HEK293 (cell line): ENCODE results near the gene TTLL11.

Experiments
- CTCF ChIA-PET: fragments of 350-600 bp; formaldehyde crosslinking; extraction: SDS; loops from one replicate; lab custom pipeline; 2021; ENCODE audit warnings: antibody characterized with exemption; lab: Yijun Ruan, JAX
- POLR2A ChIA-PET: fragments of 300-600 bp; formaldehyde crosslinking; extraction: SDS; loops from one replicate; lab custom pipeline; 2020; ENCODE audit warnings: antibody characterized with exemption, inconsistent platforms; lab: Yijun Ruan, JAX
- H3K27ac ChIP-seq: fragments of 200-500 bp; sonication (Bioruptor generic); 2 replicates; pipeline ENCODE4 v1.5.1; 2014; ENCODE audit warnings: low read depth, low read length, control low read depth, inconsistent platforms; ENCODE audit errors: extremely low read depth
- H3K36me3 ChIP-seq, 2 experiments: fragments of 200-500 bp in 1 of 2; sonication (Bioruptor generic) in 1 of 2; 1 replicate in 1 of 2; 2 replicates in 1 of 2; pipeline ENCODE4 v1.5.1; 2014 to 2017; ENCODE audit warnings: inconsistent platforms in 2 of 2, low read length in 2 of 2; ENCODE audit not compliant: control insufficient read depth in 2 of 2, insufficient read depth in 1 of 2
- H3K4me1 ChIP-seq: fragments of 200-500 bp; sonication (Bioruptor generic); 2 replicates; pipeline ENCODE4 v1.5.1; 2014; ENCODE audit warnings: mild to moderate bottlenecking, low read length, inconsistent platforms; ENCODE audit not compliant: control insufficient read depth, insufficient read depth
- H3K4me3 ChIP-seq: 2 replicates; pipeline ENCODE4 v1.5.1; 2011; ENCODE audit warnings: low read depth, mild to moderate bottlenecking, control low read depth, low read length, moderate library complexity
- H3K9me3 ChIP-seq: fragments of 200-500 bp; sonication (Bioruptor generic); 2 replicates; pipeline ENCODE4 v1.5.1; 2014; ENCODE audit warnings: low read depth, low read length, inconsistent platforms; ENCODE audit not compliant: control insufficient read depth, insufficient read depth
- EGR2 ChIP-seq: fragments of 450-650 bp; formaldehyde crosslinking; IDR thresholded peaks from 2 replicates; pipeline ENCODE4 v1.5.1; 2016; ENCODE audit warnings: low read depth, missing biosample characterization, missing genetic modification characterization
- IKZF3 ChIP-seq: fragments of 450-650 bp; IDR thresholded peaks from 2 replicates; pipeline ENCODE4 v1.5.0; 2018; ENCODE audit warnings: missing biosample characterization, mild to moderate bottlenecking, missing genetic modification characterization, moderate library complexity
- KLF9 ChIP-seq: fragments of 450-650 bp; formaldehyde crosslinking; IDR thresholded peaks from 2 replicates; pipeline ENCODE4 v1.5.1; 2016; ENCODE audit warnings: missing biosample characterization, missing genetic modification characterization, low read depth
- SP7 ChIP-seq: fragments of 450-650 bp; formaldehyde crosslinking; IDR thresholded peaks from 2 replicates; pipeline ENCODE4 v1.5.1; 2016; ENCODE audit warnings: missing biosample characterization, missing genetic modification characterization
- ZNF112 ChIP-seq: fragments of 450-650 bp; formaldehyde crosslinking; IDR thresholded peaks from 2 replicates; pipeline ENCODE4 v1.5.0; 2017; ENCODE audit warnings: missing biosample characterization, missing genetic modification characterization
- ZNF121 ChIP-seq: fragments of 450-650 bp; formaldehyde crosslinking; IDR thresholded peaks from 2 replicates; pipeline ENCODE4 v1.5.1; 2016; ENCODE audit warnings: missing biosample characterization, missing genetic modification characterization
- ZNF132 ChIP-seq: fragments of 450-650 bp; formaldehyde crosslinking; IDR thresholded peaks from 2 replicates; pipeline ENCODE4 v1.5.1; 2017; ENCODE audit warnings: missing biosample characterization, missing genetic modification characterization, borderline replicate concordance
- ZNF211 ChIP-seq: fragments of 450-650 bp; formaldehyde crosslinking; IDR thresholded peaks from 2 replicates; pipeline ENCODE4 v1.5.1; 2016; ENCODE audit warnings: low read depth, missing biosample characterization, missing genetic modification characterization
- ZNF302 ChIP-seq: fragments of 450-650 bp; formaldehyde crosslinking; IDR thresholded peaks from 2 replicates; pipeline ENCODE4 v1.5.1; 2016; ENCODE audit warnings: missing biosample characterization, missing genetic modification characterization, low read depth
- ZNF621 ChIP-seq: fragments of 450-650 bp; formaldehyde crosslinking; IDR thresholded peaks from 2 replicates; pipeline ENCODE4 v1.5.1; 2017; ENCODE audit warnings: missing biosample characterization, missing genetic modification characterization
- ZNF660 ChIP-seq: fragments of 450-650 bp; IDR thresholded peaks from 2 replicates; pipeline ENCODE4 v1.5.1; 2018; ENCODE audit warnings: missing biosample characterization, mild to moderate bottlenecking, missing genetic modification characterization
- ZNF777 ChIP-seq: fragments of 450-650 bp; formaldehyde crosslinking; IDR thresholded peaks from 2 replicates; pipeline ENCODE4 v1.5.1; 2017; ENCODE audit warnings: missing biosample characterization, missing genetic modification characterization, borderline replicate concordance
- TF ChIP-seq, protein P1 (sequence below): fragments of 450-650 bp; formaldehyde crosslinking; IDR thresholded peaks from 2 replicates; pipeline ENCODE4 v1.5.1; 2016; ENCODE audit warnings: missing biosample characterization, missing genetic modification characterization
- TF ChIP-seq, protein P2 (sequence below): fragments of 450-650 bp; formaldehyde crosslinking; IDR thresholded peaks from 2 replicates; pipeline ENCODE4 v1.5.1; 2016; ENCODE audit warnings: missing biosample characterization, missing genetic modification characterization, borderline replicate concordance
- TF ChIP-seq, protein P3 (sequence below): fragments of 450-650 bp; formaldehyde crosslinking; IDR thresholded peaks from 2 replicates; pipeline ENCODE4 v1.5.1; 2016; ENCODE audit warnings: missing biosample characterization, missing genetic modification characterization
- TF ChIP-seq, protein P4 (sequence below): fragments of 450-650 bp; formaldehyde crosslinking; IDR thresholded peaks from 2 replicates; pipeline ENCODE4 v1.5.1; 2017; ENCODE audit warnings: missing biosample characterization, missing genetic modification characterization
- TF ChIP-seq, protein P5 (sequence below): fragments of 450-650 bp; formaldehyde crosslinking; IDR thresholded peaks from 2 replicates; pipeline ENCODE4 v1.5.1; 2017; ENCODE audit warnings: missing biosample characterization, missing genetic modification characterization

Gene TTLL11

DNA sequence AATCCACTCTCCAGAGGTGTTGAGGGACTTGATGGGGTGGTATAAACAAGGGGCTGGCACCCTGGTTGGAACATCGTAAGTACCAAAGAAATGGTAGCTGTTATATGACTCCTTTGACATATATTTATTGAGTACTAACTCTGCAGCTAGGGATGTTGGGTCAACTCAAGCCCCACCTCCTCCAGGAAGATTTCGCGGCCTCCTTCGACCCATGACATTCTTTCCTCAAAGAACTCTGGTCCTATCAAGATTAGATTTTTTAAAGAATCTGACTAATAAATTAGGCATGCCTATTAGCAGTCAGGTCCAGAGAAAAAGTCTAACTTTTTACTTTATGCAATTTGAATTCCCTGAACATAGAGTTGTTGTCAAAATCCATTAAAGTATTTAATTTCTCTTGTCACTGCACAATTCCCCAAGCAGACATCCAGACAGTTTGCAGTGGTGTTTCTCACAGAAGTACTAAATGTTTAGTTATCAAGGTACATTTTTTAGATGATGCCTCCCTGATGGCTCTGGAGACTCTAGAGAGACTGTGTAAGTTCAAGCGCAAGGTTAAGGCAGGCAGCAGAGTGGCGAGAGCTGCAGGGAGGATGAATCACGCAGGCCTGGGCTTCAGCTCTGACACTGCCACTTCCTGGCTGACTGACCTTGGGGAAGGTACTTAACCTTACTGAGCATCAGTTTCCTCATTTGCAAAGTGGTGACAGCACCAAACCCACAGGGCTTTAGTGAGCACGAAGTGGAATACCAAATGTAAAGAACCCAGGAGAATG, 209.6 kb downstream of the TTLL11 start:
- CTCF ChIA-PET, result no interaction called here
- Histone ChIP-seq H3K36me3 (no peaks in the 10 kb centered on the region), H3K4me1 (no peaks in the 10 kb centered on the region; the same call in 1 of the 2 replicates), H3K4me3 (no peak overlapping the region), H3K9me3 (no peaks in the 10 kb centered on the region), H3K27ac (no peak overlapping the region)
- TF ChIP-seq ZNF660 (tag by site-specific recombination) (no peak), ZNF621 (tag by site-specific recombination) (no peak)
- POLR2A ChIA-PET, result no interaction called here

DNA sequence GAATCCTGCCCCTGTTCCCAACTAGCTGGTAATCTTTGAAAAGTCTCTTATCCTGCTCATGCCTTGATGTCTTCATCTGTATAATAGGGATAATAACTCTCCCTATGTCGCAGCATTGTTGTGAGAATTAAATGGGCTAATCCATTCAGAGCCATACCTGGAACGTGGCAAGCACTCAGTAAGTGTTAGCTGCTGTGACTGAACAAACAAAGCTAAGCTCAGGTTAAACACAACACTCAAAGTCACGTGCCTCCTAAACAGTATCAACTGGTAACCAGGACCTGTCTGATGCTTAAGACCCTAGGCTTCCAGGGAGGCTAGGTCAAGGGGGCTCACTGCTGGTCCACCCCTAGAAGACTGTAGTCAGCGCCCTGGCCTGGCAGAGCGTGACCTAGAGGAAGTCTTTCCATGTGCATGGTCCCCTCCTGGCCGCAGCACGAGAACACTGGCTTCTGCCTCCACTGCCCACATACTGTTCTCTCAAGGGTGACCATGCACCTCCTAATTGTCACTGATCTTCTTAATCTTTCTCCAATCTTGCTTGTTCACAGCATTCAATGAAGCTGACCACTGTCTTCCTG, 211.1 kb downstream of the TTLL11 start:
- no peaks in the 10 kb centered on the region for H3K4me1 ChIP-seq
- CTCF ChIA-PET, result no interaction called here
- POLR2A ChIA-PET, result no interaction called here

More for the DNA sequence above, 211.1 kb downstream of the TTLL11 start:
- Histone ChIP-seq H3K9me3 (no peaks in the 10 kb centered on the region), H3K4me3 (no peak overlapping the region), H3K27ac (no peak overlapping the region), H3K36me3 (no peaks in the 10 kb centered on the region)
- no peak for TF ChIP-seq ZNF211 (tag by site-specific recombination)
- TF ChIP-seq ZNF302 (tag by site-specific recombination), result no peak
- TF ChIP-seq EGR2, result no peak
- no peak for TF ChIP-seq ZNF132 (tag by site-specific recombination)
- no peak for TF ChIP-seq ZNF121 (tag by site-specific recombination)
- TF ChIP-seq ZNF777 (tag by site-specific recombination), result no peak
- TF ChIP-seq SP7 (tag by site-specific recombination), result no peak
- TF ChIP-seq ZNF112, result no peak
- no peak for TF ChIP-seq KLF9 (tag by site-specific recombination)
- no peak for TF ChIP-seq IKZF3 (tag by site-specific recombination)
- TF ChIP-seq, protein P1, sequence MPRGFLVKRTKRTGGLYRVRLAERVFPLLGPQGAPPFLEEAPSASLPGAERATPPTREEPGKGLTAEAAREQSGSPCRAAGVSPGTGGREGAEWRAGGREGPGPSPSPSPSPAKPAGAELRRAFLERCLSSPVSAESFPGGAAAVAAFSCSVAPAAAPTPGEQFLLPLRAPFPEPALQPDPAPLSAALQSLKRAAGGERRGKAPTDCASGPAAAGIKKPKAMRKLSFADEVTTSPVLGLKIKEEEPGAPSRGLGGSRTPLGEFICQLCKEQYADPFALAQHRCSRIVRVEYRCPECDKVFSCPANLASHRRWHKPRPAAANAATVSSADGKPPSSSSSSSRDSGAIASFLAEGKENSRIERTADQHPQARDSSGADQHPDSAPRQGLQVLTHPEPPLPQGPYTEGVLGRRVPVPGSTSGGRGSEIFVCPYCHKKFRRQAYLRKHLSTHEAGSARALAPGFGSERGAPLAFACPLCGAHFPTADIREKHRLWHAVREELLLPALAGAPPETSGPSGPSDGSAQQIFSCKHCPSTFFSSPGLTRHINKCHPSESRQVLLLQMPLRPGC (tag by site-specific recombination), result no peak
- TF ChIP-seq, protein P2, sequence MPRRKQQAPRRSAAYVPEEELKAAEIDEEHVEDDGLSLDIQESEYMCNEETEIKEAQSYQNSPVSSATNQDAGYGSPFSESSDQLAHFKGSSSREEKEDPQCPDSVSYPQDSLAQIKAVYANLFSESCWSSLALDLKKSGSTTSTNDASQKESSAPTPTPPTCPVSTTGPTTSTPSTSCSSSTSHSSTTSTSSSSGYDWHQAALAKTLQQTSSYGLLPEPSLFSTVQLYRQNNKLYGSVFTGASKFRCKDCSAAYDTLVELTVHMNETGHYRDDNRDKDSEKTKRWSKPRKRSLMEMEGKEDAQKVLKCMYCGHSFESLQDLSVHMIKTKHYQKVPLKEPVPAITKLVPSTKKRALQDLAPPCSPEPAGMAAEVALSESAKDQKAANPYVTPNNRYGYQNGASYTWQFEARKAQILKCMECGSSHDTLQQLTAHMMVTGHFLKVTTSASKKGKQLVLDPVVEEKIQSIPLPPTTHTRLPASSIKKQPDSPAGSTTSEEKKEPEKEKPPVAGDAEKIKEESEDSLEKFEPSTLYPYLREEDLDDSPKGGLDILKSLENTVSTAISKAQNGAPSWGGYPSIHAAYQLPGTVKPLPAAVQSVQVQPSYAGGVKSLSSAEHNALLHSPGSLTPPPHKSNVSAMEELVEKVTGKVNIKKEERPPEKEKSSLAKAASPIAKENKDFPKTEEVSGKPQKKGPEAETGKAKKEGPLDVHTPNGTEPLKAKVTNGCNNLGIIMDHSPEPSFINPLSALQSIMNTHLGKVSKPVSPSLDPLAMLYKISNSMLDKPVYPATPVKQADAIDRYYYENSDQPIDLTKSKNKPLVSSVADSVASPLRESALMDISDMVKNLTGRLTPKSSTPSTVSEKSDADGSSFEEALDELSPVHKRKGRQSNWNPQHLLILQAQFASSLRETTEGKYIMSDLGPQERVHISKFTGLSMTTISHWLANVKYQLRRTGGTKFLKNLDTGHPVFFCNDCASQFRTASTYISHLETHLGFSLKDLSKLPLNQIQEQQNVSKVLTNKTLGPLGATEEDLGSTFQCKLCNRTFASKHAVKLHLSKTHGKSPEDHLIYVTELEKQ (tag by site-specific recombination), result no peak
- TF ChIP-seq, protein P3, sequence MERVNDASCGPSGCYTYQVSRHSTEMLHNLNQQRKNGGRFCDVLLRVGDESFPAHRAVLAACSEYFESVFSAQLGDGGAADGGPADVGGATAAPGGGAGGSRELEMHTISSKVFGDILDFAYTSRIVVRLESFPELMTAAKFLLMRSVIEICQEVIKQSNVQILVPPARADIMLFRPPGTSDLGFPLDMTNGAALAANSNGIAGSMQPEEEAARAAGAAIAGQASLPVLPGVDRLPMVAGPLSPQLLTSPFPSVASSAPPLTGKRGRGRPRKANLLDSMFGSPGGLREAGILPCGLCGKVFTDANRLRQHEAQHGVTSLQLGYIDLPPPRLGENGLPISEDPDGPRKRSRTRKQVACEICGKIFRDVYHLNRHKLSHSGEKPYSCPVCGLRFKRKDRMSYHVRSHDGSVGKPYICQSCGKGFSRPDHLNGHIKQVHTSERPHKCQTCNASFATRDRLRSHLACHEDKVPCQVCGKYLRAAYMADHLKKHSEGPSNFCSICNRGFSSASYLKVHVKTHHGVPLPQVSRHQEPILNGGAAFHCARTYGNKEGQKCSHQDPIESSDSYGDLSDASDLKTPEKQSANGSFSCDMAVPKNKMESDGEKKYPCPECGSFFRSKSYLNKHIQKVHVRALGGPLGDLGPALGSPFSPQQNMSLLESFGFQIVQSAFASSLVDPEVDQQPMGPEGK (tag by site-specific recombination), result no peak
- TF ChIP-seq, protein P4, sequence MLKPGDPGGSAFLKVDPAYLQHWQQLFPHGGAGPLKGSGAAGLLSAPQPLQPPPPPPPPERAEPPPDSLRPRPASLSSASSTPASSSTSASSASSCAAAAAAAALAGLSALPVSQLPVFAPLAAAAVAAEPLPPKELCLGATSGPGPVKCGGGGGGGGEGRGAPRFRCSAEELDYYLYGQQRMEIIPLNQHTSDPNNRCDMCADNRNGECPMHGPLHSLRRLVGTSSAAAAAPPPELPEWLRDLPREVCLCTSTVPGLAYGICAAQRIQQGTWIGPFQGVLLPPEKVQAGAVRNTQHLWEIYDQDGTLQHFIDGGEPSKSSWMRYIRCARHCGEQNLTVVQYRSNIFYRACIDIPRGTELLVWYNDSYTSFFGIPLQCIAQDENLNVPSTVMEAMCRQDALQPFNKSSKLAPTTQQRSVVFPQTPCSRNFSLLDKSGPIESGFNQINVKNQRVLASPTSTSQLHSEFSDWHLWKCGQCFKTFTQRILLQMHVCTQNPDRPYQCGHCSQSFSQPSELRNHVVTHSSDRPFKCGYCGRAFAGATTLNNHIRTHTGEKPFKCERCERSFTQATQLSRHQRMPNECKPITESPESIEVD (tag by site-specific recombination), result no peak
- TF ChIP-seq, protein P5, sequence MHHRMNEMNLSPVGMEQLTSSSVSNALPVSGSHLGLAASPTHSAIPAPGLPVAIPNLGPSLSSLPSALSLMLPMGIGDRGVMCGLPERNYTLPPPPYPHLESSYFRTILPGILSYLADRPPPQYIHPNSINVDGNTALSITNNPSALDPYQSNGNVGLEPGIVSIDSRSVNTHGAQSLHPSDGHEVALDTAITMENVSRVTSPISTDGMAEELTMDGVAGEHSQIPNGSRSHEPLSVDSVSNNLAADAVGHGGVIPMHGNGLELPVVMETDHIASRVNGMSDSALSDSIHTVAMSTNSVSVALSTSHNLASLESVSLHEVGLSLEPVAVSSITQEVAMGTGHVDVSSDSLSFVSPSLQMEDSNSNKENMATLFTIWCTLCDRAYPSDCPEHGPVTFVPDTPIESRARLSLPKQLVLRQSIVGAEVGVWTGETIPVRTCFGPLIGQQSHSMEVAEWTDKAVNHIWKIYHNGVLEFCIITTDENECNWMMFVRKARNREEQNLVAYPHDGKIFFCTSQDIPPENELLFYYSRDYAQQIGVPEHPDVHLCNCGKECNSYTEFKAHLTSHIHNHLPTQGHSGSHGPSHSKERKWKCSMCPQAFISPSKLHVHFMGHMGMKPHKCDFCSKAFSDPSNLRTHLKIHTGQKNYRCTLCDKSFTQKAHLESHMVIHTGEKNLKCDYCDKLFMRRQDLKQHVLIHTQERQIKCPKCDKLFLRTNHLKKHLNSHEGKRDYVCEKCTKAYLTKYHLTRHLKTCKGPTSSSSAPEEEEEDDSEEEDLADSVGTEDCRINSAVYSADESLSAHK (tag by site-specific recombination), result no peak
- TF ChIP-seq, all 188 proteins: peak for 0
